H9 (cell line): ENCODE data around the gene OGG1. TPM values are rescaled to one million over a fixed set of nuclear protein-coding genes. Genes with fewer than 3 reads are reported as not detected.

Source experiments
- DNase-seq: peaks from one replicate; pipeline ENCODE4 v3.0.0-alpha.2; 2017
- H2AFZ ChIP-seq: one replicate; pipeline ENCODE4 v1.6.1; 2013; ENCODE audit warnings: mild to moderate bottlenecking, low read length, control low read depth, moderate library complexity
- H2AK5ac ChIP-seq: 2 replicates; pipeline ENCODE4 v1.6.1; 2013; ENCODE audit warnings: low read length, control low read depth, mixed read lengths; ENCODE audit not compliant: insufficient read length
- H2BK120ac ChIP-seq: one replicate; pipeline ENCODE4 v1.6.1; 2013; ENCODE audit warnings: low read depth, mild to moderate bottlenecking, low read length, control low read depth, inconsistent platforms; ENCODE audit not compliant: poor library complexity, severe bottlenecking
- H2BK12ac ChIP-seq: 2 replicates; pipeline ENCODE4 v1.6.1; 2013; ENCODE audit warnings: low read length, control low read depth, mixed read lengths, low read depth; ENCODE audit not compliant: insufficient read length
- H2BK15ac ChIP-seq: 2 replicates; pipeline ENCODE4 v1.6.1; 2013; ENCODE audit warnings: low read depth, low read length, control low read depth
- H2BK20ac ChIP-seq: one replicate; pipeline ENCODE4 v1.6.1; 2013; ENCODE audit warnings: low read depth, mild to moderate bottlenecking, low read length, control low read depth, inconsistent platforms; ENCODE audit not compliant: poor library complexity, severe bottlenecking
- H2BK5ac ChIP-seq: 2 replicates; pipeline ENCODE4 v1.6.1; 2013; ENCODE audit warnings: low read length, control low read depth, mixed read lengths; ENCODE audit not compliant: insufficient read length
- H3K14ac ChIP-seq: 2 replicates; pipeline ENCODE4 v1.6.1; 2013; ENCODE audit warnings: low read length, control low read depth; ENCODE audit not compliant: insufficient read depth
- H3K18ac ChIP-seq: 2 replicates; pipeline ENCODE4 v1.6.1; 2013; ENCODE audit warnings: low read depth, mild to moderate bottlenecking, mixed read lengths, low read length, control low read depth; ENCODE audit not compliant: insufficient read length
- H3K23ac ChIP-seq: 2 replicates; pipeline ENCODE4 v1.6.1; 2013; ENCODE audit warnings: low read length, control low read depth, mixed read lengths, low read depth; ENCODE audit not compliant: insufficient read length
- H3K23me2 ChIP-seq: 2 replicates; pipeline ENCODE4 v1.6.1; 2013; ENCODE audit warnings: low read depth, mild to moderate bottlenecking, mixed read lengths, low read length, control low read depth; ENCODE audit not compliant: insufficient read length, poor library complexity, severe bottlenecking
- H3K27ac ChIP-seq: 2 replicates; pipeline ENCODE4 v1.5.1; 2013; ENCODE audit warnings: low read length, control low read depth, mixed read lengths, low read depth; ENCODE audit not compliant: insufficient read length
- H3K27me3 ChIP-seq: 2 replicates; pipeline ENCODE4 v1.6.1; 2013; ENCODE audit warnings: low read length, control low read depth, inconsistent platforms; ENCODE audit not compliant: insufficient read depth
- H3K4ac ChIP-seq: 2 replicates; pipeline ENCODE4 v1.6.1; 2013; ENCODE audit warnings: low read depth, mild to moderate bottlenecking, control low read depth, inconsistent platforms, low read length, moderate library complexity
- H3K4me1 ChIP-seq: 2 replicates; pipeline ENCODE4 v1.6.1; 2013; ENCODE audit warnings: low read length, control low read depth, inconsistent platforms; ENCODE audit not compliant: insufficient read depth
- H3K4me2 ChIP-seq: 2 replicates; pipeline ENCODE4 v1.6.1; 2013; ENCODE audit warnings: low read length, control low read depth, mixed read lengths; ENCODE audit not compliant: insufficient read length, insufficient read depth
- H3K56ac ChIP-seq: 2 replicates; pipeline ENCODE4 v1.6.1; 2013; ENCODE audit warnings: low read depth, mild to moderate bottlenecking, mixed read lengths, low read length, control low read depth; ENCODE audit not compliant: insufficient read length
- H3K79me1 ChIP-seq: 2 replicates; pipeline ENCODE4 v1.6.1; 2013; ENCODE audit warnings: low read depth, mild to moderate bottlenecking, moderate library complexity, low read length, control low read depth, inconsistent platforms; ENCODE audit not compliant: insufficient read depth, poor library complexity, severe bottlenecking
- H3K79me2 ChIP-seq: 2 replicates; pipeline ENCODE4 v1.6.1; 2013; ENCODE audit warnings: low read length, control low read depth, inconsistent platforms; ENCODE audit not compliant: insufficient read depth
- H3K9ac ChIP-seq: 2 replicates; pipeline ENCODE4 v1.6.1; 2013; ENCODE audit warnings: low read length, control low read depth, mixed read lengths; ENCODE audit not compliant: insufficient read length; ENCODE audit errors: extremely low read depth
- H3K9me3 ChIP-seq: one replicate; pipeline ENCODE4 v1.6.1; 2013; ENCODE audit warnings: low read depth, low read length, inconsistent platforms; ENCODE audit not compliant: control insufficient read depth
- H3T11ph ChIP-seq: one replicate; pipeline ENCODE4 v1.6.1; 2013; ENCODE audit warnings: mild to moderate bottlenecking, low read length, control low read depth, inconsistent platforms
- H4K20me1 ChIP-seq: one replicate; pipeline ENCODE4 v1.6.1; 2013; ENCODE audit not compliant: control insufficient read depth, insufficient read length, insufficient read depth
- H4K5ac ChIP-seq: 2 replicates; pipeline ENCODE4 v1.6.1; 2013; ENCODE audit warnings: low read depth, mild to moderate bottlenecking, mixed read lengths, low read length, control low read depth; ENCODE audit not compliant: insufficient read length
- H4K8ac ChIP-seq: replicated peaks from 2 replicates; pipeline ENCODE4 v1.6.1; 2013; ENCODE audit warnings: low read length, control low read depth, mixed read lengths, low read depth; ENCODE audit not compliant: insufficient read length
- H4K91ac ChIP-seq: 2 replicates; pipeline ENCODE4 v1.6.1; 2013; ENCODE audit warnings: low read depth, mild to moderate bottlenecking, moderate library complexity, mixed read lengths, low read length, control low read depth; ENCODE audit not compliant: insufficient read length
- H3K27ac Mint-ChIP-seq, 3 experiments: 2 replicates in 2 of 3; 3 replicates in 1 of 3; pipeline ENCODE4 v1.8.0; 2020 to 2021; ENCODE audit warnings: mixed read lengths in 3 of 3, mild to moderate bottlenecking in 1 of 3, moderate library complexity in 1 of 3
- H3K27me3 Mint-ChIP-seq: 2 replicates; pipeline ENCODE4 v1.8.0; 2021; ENCODE audit warnings: low read depth, mild to moderate bottlenecking, moderate library complexity, mixed read lengths
- H3K36me3 Mint-ChIP-seq, 3 experiments: 2 replicates in 2 of 3; 3 replicates in 1 of 3; pipeline ENCODE4 v1.8.0; 2020 to 2021; ENCODE audit warnings: low read depth in 3 of 3, mixed read lengths in 3 of 3; ENCODE audit not compliant: insufficient read depth in 1 of 3
- H3K4me1 Mint-ChIP-seq, 2 experiments: 2 replicates each; pipeline ENCODE4 v1.8.0; 2020; ENCODE audit warnings: mixed read lengths in 2 of 2
- H3K4me3 Mint-ChIP-seq, 2 experiments: 2 replicates in 1 of 2; 3 replicates in 1 of 2; pipeline ENCODE4 v1.8.0; 2020 to 2021; ENCODE audit warnings: mild to moderate bottlenecking in 2 of 2, mixed read lengths in 2 of 2, moderate library complexity in 1 of 2
- H3K9me3 Mint-ChIP-seq, 2 experiments: 2 replicates in 1 of 2; 3 replicates in 1 of 2; pipeline ENCODE4 v1.8.0; 2020; ENCODE audit warnings: mild to moderate bottlenecking in 2 of 2, mixed read lengths in 2 of 2, moderate library complexity in 1 of 2
- CTCF ChIP-seq: fragments of 200-600 bp; sonication (generic); conservative IDR thresholded peaks from 3 replicates; pipeline ENCODE4 v1.8.0; 2021; ENCODE audit warnings: antibody characterized with exemption, mild to moderate bottlenecking
- WGBS: extraction: QIAGEN DNeasy Blood & Tissue Kit; methylation state at CpG from one replicate; pipeline ENCODE4 v1.1.7; 2013; ENCODE audit warnings: missing lambda C conversion rate, low lambda C conversion rate, mixed read lengths; ENCODE audit not compliant: insufficient read length; ENCODE audit errors: extremely low coverage; 5-methylcytosine and 5-hydroxymethylcytosine counted together
- total RNA-seq: library from RNA; stranded (reverse); gene quantifications from 2 replicates; pipeline ENCODE4 v1.2.1, GENCODE V29; 2021

OGG1 gene
- total RNA-seq, 1 experiment from 2014 or later = 43.4 TPM

- Mint-ChIP-seq H3K36me3 (peaks cover 18 to 59% (median 55%) of the 10 kb centered on the region in 3 experiments; a peak in 6 of 7 replicates), H3K27ac (no peak overlapping the region), H3K27me3 (no peaks in the 10 kb centered on the region; the same call in 1 of the 2 replicates), H3K4me1 (peaks cover 7 to 8% of the 10 kb centered on the region in 2 experiments; a peak in 3 of 4 replicates), H3K9me3 (no peaks in the 10 kb centered on the region), H3K4me3 (no peak overlapping the region)
- Histone ChIP-seq H2AFZ (no peak overlapping the region), H3K79me2 (no peaks in the 10 kb centered on the region), H3T11ph (no peak overlapping the region), H3K23me2 (no peaks in the 10 kb centered on the region), H2AK5ac (no peak overlapping the region), H4K20me1 (no peaks in the 10 kb centered on the region), H2BK120ac (no peak overlapping the region), H4K5ac (no peak overlapping the region), H3K14ac (no peak overlapping the region), H2BK15ac (no peak overlapping the region), H3K23ac (no peak overlapping the region), H3K9me3 (no peaks in the 10 kb centered on the region), H3K27me3 (no peaks in the 10 kb centered on the region), H3K27ac (no peak overlapping the region), H2BK20ac (no peak overlapping the region), H2BK5ac (no peak overlapping the region), H4K8ac (no peak overlapping the region), H3K79me1 (no peaks in the 10 kb centered on the region), H4K91ac (no peak overlapping the region), H3K56ac (no peak overlapping the region), H2BK12ac (no peak overlapping the region), H3K18ac (no peak overlapping the region), H3K9ac (no peak overlapping the region), H3K4me1 (no peaks in the 10 kb centered on the region), H3K4me2 (no peak overlapping the region), H3K4ac (no peak overlapping the region)
- TF ChIP-seq CTCF = no peak
- DNase-seq = no peak
- no CpG with 5 or more reads among the region's 1 CpG for WGBS
Observed at GRCh38 chr3:9781551-9781950, 31.8 kb downstream of the OGG1 start.
